ENCODE data around the gene PRKCH. TPM values are rescaled to one million over a fixed set of nuclear protein-coding genes. Genes with fewer than 3 reads are reported as not detected.

The PRKCH gene
- polyA plus RNA-seq, 3 donors: 5.1 to 19.7 (median 10.1) TPM

GRCh38 chr14:61433828-61434227 lies 112.4 kb downstream of the PRKCH start:
- WGBS, 3 donors: 54 to 64% (median 60%) methylated on average over 1 of the region's 1 CpG
- no peak overlapping the region for H3K27ac ChIP-seq (ENCODE audit: low read depth, low read length)

- H3K27ac ChIP-seq (ENCODE audit: low read depth, low read length): no peak overlapping the region
- 78 to 93% (median 80%) methylated on average over 3 of the region's 3 CpGs for WGBS, 3 donors
Measured at GRCh38 chr14:61434311-61434710, 112.9 kb downstream of the PRKCH start.

- 73 to 76% (median 74%) methylated on average over 4 of the region's 4 CpGs for WGBS, 3 donors
Measured at GRCh38 chr14:61435563-61436337, 114.4 kb downstream of the PRKCH start.

GRCh38 chr14:61437381-61437780 lies 116.0 kb downstream of the PRKCH start:
- no peak overlapping the region for H3K27ac ChIP-seq (ENCODE audit: low read depth, low read length)
- 38 to 48% (median 46%) methylated on average over 3 of the region's 3 CpGs for WGBS, 3 donors

More at GRCh38 chr14:61435563-61436337, 114.4 kb downstream of the PRKCH start:
- H3K27ac ChIP-seq (ENCODE audit: low read depth, low read length): no peak overlapping the region

- H3K27ac ChIP-seq (ENCODE audit: low read depth, low read length): no peak overlapping the region
- 75 to 83% (median 78%) methylated on average over 6 of the region's 6 CpGs for WGBS, 3 donors
Measured at GRCh38 chr14:61438036-61438435, 116.7 kb downstream of the PRKCH start.

GRCh38 chr14:61438497-61438859 lies 117.1 kb downstream of the PRKCH start:
- H3K27ac ChIP-seq (ENCODE audit: low read depth, low read length): no peak overlapping the region
- WGBS, 3 donors: 48 to 59% (median 57%) methylated on average over 2 of the region's 2 CpGs

- no peak overlapping the region for H3K27ac ChIP-seq (ENCODE audit: low read depth, low read length)
- 22 to 25% (median 24%) methylated on average over 12 of the region's 12 CpGs for WGBS, 3 donors
Measured at GRCh38 chr14:61438860-61439765, 117.7 kb downstream of the PRKCH start.

- WGBS, 3 donors: 73 to 77% (median 77%) methylated on average over 4 of the region's 4 CpGs
- H3K27ac ChIP-seq (ENCODE audit: low read depth, low read length): no peak overlapping the region
Measured at GRCh38 chr14:61439779-61440418, 118.5 kb downstream of the PRKCH start.

- WGBS, 3 donors: 94 to 97% (median 94%) methylated on average over 3 of the region's 3 CpGs
- no peak overlapping the region for H3K27ac ChIP-seq (ENCODE audit: low read depth, low read length)
Measured at GRCh38 chr14:61443481-61443880, 122.1 kb downstream of the PRKCH start.

GRCh38 chr14:61444215-61444768 lies 122.9 kb downstream of the PRKCH start:
- no peak overlapping the region for H3K27ac ChIP-seq (ENCODE audit: low read depth, low read length)
- WGBS, 3 donors: 57 to 87% (median 59%) methylated on average over 5 of the region's 5 CpGs

GRCh38 chr14:61451491-61451890 lies 130.1 kb downstream of the PRKCH start:
- H3K27ac ChIP-seq (ENCODE audit: low read depth, low read length): no peak overlapping the region
- 70 to 79% (median 75%) methylated on average over 2 of the region's 2 CpGs for WGBS, 3 donors

GRCh38 chr14:61451891-61452400 lies 130.6 kb downstream of the PRKCH start:
- WGBS, 3 donors: 88 to 90% (median 90%) methylated on average over 6 of the region's 6 CpGs
- H3K27ac ChIP-seq (ENCODE audit: low read depth, low read length): no peak overlapping the region

- 85 to 98% (median 95%) methylated on average over 3 of the region's 3 CpGs for WGBS, 3 donors
- H3K27ac ChIP-seq (ENCODE audit: low read depth, low read length): no peak overlapping the region
Measured at GRCh38 chr14:61452452-61452851, 131.1 kb downstream of the PRKCH start.

- H3K27ac ChIP-seq (ENCODE audit: low read depth, low read length): no peak overlapping the region
- 85 to 88% (median 88%) methylated on average over 9 of the region's 9 CpGs for WGBS, 3 donors
Measured at GRCh38 chr14:61453103-61453767, 131.9 kb downstream of the PRKCH start.

- WGBS, 3 donors: 45 to 68% (median 58%) methylated on average over 4 of the region's 4 CpGs
- H3K27ac ChIP-seq (ENCODE audit: low read depth, low read length): no peak overlapping the region
Measured at GRCh38 chr14:61454545-61454944, 133.2 kb downstream of the PRKCH start.

- H3K27ac ChIP-seq (ENCODE audit: low read depth, low read length): no peak overlapping the region
- 81 to 88% (median 86%) methylated on average over 6 of the region's 6 CpGs for WGBS, 3 donors
Measured at GRCh38 chr14:61455351-61455750, 134.0 kb downstream of the PRKCH start.

GRCh38 chr14:61456720-61457119 lies 135.3 kb downstream of the PRKCH start:
- WGBS, 3 donors: 31 to 33% (median 31%) methylated on average over 12 of the region's 12 CpGs
- H3K27ac ChIP-seq (ENCODE audit: low read depth, low read length): no peak overlapping the region

GRCh38 chr14:61458766-61459165 lies 137.4 kb downstream of the PRKCH start:
- H3K27ac ChIP-seq (ENCODE audit: low read depth, low read length): no peak overlapping the region
